WTC11 (cell line): ENCODE data around the gene GPR158. TPM values are rescaled to one million over a fixed set of nuclear protein-coding genes. Genes with fewer than 3 reads are reported as not detected.
A peak's percentile ranks its signal among the peaks of the same experiment; 100 is the strongest.

ENCODE experiments used
- ATAC-seq: fragments of 200-7000 bp; cut with Tn5 transposase; 2 replicates; pipeline ENCODE4 v1.10.0; 2021; ENCODE audit warnings: mild to moderate bottlenecking, moderate library complexity
- CTCF ChIA-PET: fragments of 300-600 bp; sonication (Branson Sonifier 250); formaldehyde crosslinking; loops from one replicate; lab custom pipeline; 2021; ENCODE audit warnings: antibody characterized with exemption; lab: Charles Lee
- POLR2A ChIA-PET: fragments of 350-600 bp; sonication (Branson Sonifier 250); formaldehyde crosslinking; loops from one replicate; lab custom pipeline; 2021; ENCODE audit warnings: antibody characterized with exemption; lab: Charles Lee
- DNase-seq: peaks from one replicate; pipeline ENCODE4 v3.0.0; 2021; ENCODE audit warnings: low spot score
- H3K27ac Mint-ChIP-seq: 2 replicates; pipeline ENCODE4 v1.8.0; 2021; ENCODE audit warnings: mixed read lengths
- H3K27me3 Mint-ChIP-seq: 2 replicates; pipeline ENCODE4 v1.8.0; 2021; ENCODE audit warnings: low read depth, mild to moderate bottlenecking, moderate library complexity, mixed read lengths
- H3K36me3 Mint-ChIP-seq: 2 replicates; pipeline ENCODE4 v1.8.0; 2021; ENCODE audit warnings: mixed read lengths
- H3K4me1 Mint-ChIP-seq: 2 replicates; pipeline ENCODE4 v1.8.0; 2022; ENCODE audit warnings: mixed read lengths
- H3K4me3 Mint-ChIP-seq: 2 replicates; pipeline ENCODE4 v1.8.0; 2021; ENCODE audit warnings: mild to moderate bottlenecking, moderate library complexity, mixed read lengths
- H3K9me3 Mint-ChIP-seq: 2 replicates; pipeline ENCODE4 v1.8.0; 2021; ENCODE audit warnings: mixed read lengths
- CDX4 ChIP-seq: fragments of 250-450 bp; sonication (Bioruptor Pico); IDR thresholded peaks from 2 replicates; pipeline ENCODE4 v1.9.0; 2021; ENCODE audit warnings: moderate library complexity, mild to moderate bottlenecking, inconsistent platforms, borderline replicate concordance
- CREB1 ChIP-seq: sonication (generic); formaldehyde crosslinking; IDR thresholded peaks from 2 replicates; pipeline ENCODE4 v1.8.0; 2023; ENCODE audit warnings: mild to moderate bottlenecking, missing genetic modification reagents
- CREM ChIP-seq: sonication (generic); formaldehyde crosslinking; IDR thresholded peaks from 2 replicates; pipeline ENCODE4 v1.8.1; 2022; ENCODE audit warnings: mild to moderate bottlenecking, missing genetic modification reagents, moderate library complexity
- FOXP1 ChIP-seq: sonication (generic); formaldehyde crosslinking; IDR thresholded peaks from 2 replicates; pipeline ENCODE4 v1.8.0; 2022; ENCODE audit warnings: missing genetic modification reagents, mild to moderate bottlenecking, moderate library complexity, borderline replicate concordance
- GABPB1 ChIP-seq: sonication (generic); formaldehyde crosslinking; IDR thresholded peaks from 2 replicates; pipeline ENCODE4 v1.8.1; 2023; ENCODE audit warnings: mild to moderate bottlenecking, missing genetic modification reagents
- GTF2I ChIP-seq: fragments of 250-450 bp; sonication (Bioruptor Pico); conservative IDR thresholded peaks from 2 replicates; pipeline ENCODE4 v1.4.0; 2021; ENCODE audit warnings: mild to moderate bottlenecking
- KAT7 ChIP-seq: sonication (generic); formaldehyde crosslinking; IDR thresholded peaks from 2 replicates; pipeline ENCODE4 v1.8.1; 2023; ENCODE audit warnings: missing genetic modification reagents, mild to moderate bottlenecking, borderline replicate concordance
- MXD4 ChIP-seq: fragments of 250-450 bp; sonication (Bioruptor Pico); IDR thresholded peaks from 2 replicates; pipeline ENCODE4 v1.8.0; 2021; ENCODE audit warnings: mild to moderate bottlenecking, moderate library complexity, borderline replicate concordance
- NR3C1 ChIP-seq: sonication (generic); formaldehyde crosslinking; conservative IDR thresholded peaks from 2 replicates; pipeline ENCODE4 v1.8.1; 2023; ENCODE audit warnings: low read depth, mild to moderate bottlenecking, missing genetic modification reagents
- PRDM15 ChIP-seq: sonication (generic); formaldehyde crosslinking; IDR thresholded peaks from 2 replicates; pipeline ENCODE4 v1.8.0; 2022; ENCODE audit warnings: missing genetic modification reagents
- RELA ChIP-seq: sonication (generic); formaldehyde crosslinking; IDR thresholded peaks from 2 replicates; pipeline ENCODE4 v1.8.1; 2022; ENCODE audit warnings: missing genetic modification reagents, mild to moderate bottlenecking, borderline replicate concordance
- SOX15 ChIP-seq: fragments of 250-450 bp; sonication (Bioruptor Pico); IDR thresholded peaks from 2 replicates; pipeline ENCODE4 v1.9.0; 2021; ENCODE audit warnings: mild to moderate bottlenecking
- ZMAT4 ChIP-seq: fragments of 250-450 bp; sonication (Bioruptor Pico); IDR thresholded peaks from 2 replicates; pipeline ENCODE4 v1.9.0; 2021; ENCODE audit warnings: mild to moderate bottlenecking
- ZNF263 ChIP-seq: sonication (generic); formaldehyde crosslinking; IDR thresholded peaks from 2 replicates; pipeline ENCODE4 v1.8.1; 2022; ENCODE audit warnings: low read depth, mild to moderate bottlenecking, moderate library complexity, missing genetic modification reagents
- ZNF317 ChIP-seq: sonication (generic); formaldehyde crosslinking; IDR thresholded peaks from 2 replicates; pipeline ENCODE4 v1.8.1; 2023; ENCODE audit warnings: low read depth, mild to moderate bottlenecking, moderate library complexity, missing genetic modification reagents, borderline replicate concordance
- ZSCAN18 ChIP-seq: fragments of 250-450 bp; sonication (Bioruptor Pico); IDR thresholded peaks from 2 replicates; pipeline ENCODE4 v2.1.2; 2022; ENCODE audit warnings: mild to moderate bottlenecking, moderate library complexity
- total RNA-seq: library from RNA; stranded (reverse); gene quantifications from 3 replicates; pipeline ENCODE4 v1.2.3, GENCODE V29; 2021
- TF ChIP-seq, protein P1 (sequence below): sonication (generic); formaldehyde crosslinking; IDR thresholded peaks from 2 replicates; pipeline ENCODE4 v1.8.1; 2023; ENCODE audit warnings: mild to moderate bottlenecking, missing genetic modification reagents
- TF ChIP-seq, protein P2 (sequence below): fragments of 250-450 bp; sonication (Bioruptor Pico); IDR thresholded peaks from 2 replicates; pipeline ENCODE4 v1.9.0; 2021; ENCODE audit warnings: mild to moderate bottlenecking, borderline replicate concordance
- TF ChIP-seq, protein P3 (sequence below): sonication (generic); formaldehyde crosslinking; IDR thresholded peaks from 2 replicates; pipeline ENCODE4 v1.8.1; 2022; ENCODE audit warnings: missing genetic modification reagents, borderline replicate concordance
- TF ChIP-seq, protein P4 (sequence below): sonication (generic); formaldehyde crosslinking; IDR thresholded peaks from 2 replicates; pipeline ENCODE4 v1.8.1; 2023; ENCODE audit warnings: mild to moderate bottlenecking, moderate library complexity, missing genetic modification reagents

The GPR158 gene
- total RNA-seq, 1 experiment from 2014 or later, result 0.63 TPM

DNA sequence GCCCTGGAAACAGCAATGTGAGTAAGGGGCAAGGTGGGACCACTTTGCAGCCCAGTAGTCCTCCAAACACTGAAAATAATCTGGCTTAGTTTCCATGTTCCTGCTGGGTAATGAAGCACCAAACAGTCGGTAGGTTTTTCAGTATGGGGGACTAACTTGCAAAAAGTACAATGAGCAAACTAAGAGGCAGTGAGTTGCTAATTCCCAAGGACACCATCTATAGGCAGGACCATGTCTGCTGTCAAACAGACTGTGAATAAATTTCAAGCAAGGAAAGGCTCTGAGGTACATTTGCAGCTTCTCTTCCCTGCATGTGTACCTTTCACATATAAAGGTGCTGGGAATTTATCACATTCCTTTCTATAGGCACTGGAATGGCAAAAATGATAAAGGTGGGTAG lies 327.7 kb downstream of the GPR158 start:
- Mint-ChIP-seq H3K36me3 (no peaks in the 10 kb centered on the region), H3K27me3 (no peaks in the 10 kb centered on the region), H3K4me1 (peaks cover 45% of the 10 kb centered on the region), H3K4me3 (no peak overlapping the region), H3K9me3 (no peaks in the 10 kb centered on the region), H3K27ac (no peak overlapping the region)
- ChIA-PET POLR2A (no interaction called here), CTCF (no interaction called here)
- ATAC-seq (peak; percentile 65), DNase-seq (no peak)
- TF ChIP-seq FOXP1 (CRISPR knock-in tag), result no peak
- no peak for TF ChIP-seq CREB1
- TF ChIP-seq CREM (CRISPR knock-in tag), result no peak

GRCh38 chr10:25504306-25504705 lies 329.5 kb downstream of the GPR158 start:
- H3K4me1 Mint-ChIP-seq, result peaks cover 56% of the 10 kb centered on the region
- POLR2A ChIA-PET, result no interaction called here
- no peak for ATAC-seq
- H3K36me3 Mint-ChIP-seq, result no peaks in the 10 kb centered on the region
- H3K27me3 Mint-ChIP-seq, result no peaks in the 10 kb centered on the region
- CTCF ChIA-PET, result no interaction called here
- H3K4me3 Mint-ChIP-seq, result no peak overlapping the region
- no peaks in the 10 kb centered on the region for H3K9me3 Mint-ChIP-seq
- H3K27ac Mint-ChIP-seq, result no peak overlapping the region
- DNase-seq, result no peak
- no peak for TF ChIP-seq ZSCAN18
- TF ChIP-seq PRDM15, result no peak
- no peak for TF ChIP-seq SOX15
- no peak for TF ChIP-seq RELA (CRISPR knock-in tag)
- no peak for TF ChIP-seq CDX4 (CRISPR knock-in tag)
- no peak for TF ChIP-seq ZMAT4 (CRISPR knock-in tag)
- TF ChIP-seq GTF2I (CRISPR knock-in tag), result no peak
- TF ChIP-seq, protein P1, sequence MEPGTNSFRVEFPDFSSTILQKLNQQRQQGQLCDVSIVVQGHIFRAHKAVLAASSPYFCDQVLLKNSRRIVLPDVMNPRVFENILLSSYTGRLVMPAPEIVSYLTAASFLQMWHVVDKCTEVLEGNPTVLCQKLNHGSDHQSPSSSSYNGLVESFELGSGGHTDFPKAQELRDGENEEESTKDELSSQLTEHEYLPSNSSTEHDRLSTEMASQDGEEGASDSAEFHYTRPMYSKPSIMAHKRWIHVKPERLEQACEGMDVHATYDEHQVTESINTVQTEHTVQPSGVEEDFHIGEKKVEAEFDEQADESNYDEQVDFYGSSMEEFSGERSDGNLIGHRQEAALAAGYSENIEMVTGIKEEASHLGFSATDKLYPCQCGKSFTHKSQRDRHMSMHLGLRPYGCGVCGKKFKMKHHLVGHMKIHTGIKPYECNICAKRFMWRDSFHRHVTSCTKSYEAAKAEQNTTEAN (CRISPR knock-in tag), result no peak
- TF ChIP-seq GABPB1 (CRISPR knock-in tag), result no peak
- TF ChIP-seq, protein P2, sequence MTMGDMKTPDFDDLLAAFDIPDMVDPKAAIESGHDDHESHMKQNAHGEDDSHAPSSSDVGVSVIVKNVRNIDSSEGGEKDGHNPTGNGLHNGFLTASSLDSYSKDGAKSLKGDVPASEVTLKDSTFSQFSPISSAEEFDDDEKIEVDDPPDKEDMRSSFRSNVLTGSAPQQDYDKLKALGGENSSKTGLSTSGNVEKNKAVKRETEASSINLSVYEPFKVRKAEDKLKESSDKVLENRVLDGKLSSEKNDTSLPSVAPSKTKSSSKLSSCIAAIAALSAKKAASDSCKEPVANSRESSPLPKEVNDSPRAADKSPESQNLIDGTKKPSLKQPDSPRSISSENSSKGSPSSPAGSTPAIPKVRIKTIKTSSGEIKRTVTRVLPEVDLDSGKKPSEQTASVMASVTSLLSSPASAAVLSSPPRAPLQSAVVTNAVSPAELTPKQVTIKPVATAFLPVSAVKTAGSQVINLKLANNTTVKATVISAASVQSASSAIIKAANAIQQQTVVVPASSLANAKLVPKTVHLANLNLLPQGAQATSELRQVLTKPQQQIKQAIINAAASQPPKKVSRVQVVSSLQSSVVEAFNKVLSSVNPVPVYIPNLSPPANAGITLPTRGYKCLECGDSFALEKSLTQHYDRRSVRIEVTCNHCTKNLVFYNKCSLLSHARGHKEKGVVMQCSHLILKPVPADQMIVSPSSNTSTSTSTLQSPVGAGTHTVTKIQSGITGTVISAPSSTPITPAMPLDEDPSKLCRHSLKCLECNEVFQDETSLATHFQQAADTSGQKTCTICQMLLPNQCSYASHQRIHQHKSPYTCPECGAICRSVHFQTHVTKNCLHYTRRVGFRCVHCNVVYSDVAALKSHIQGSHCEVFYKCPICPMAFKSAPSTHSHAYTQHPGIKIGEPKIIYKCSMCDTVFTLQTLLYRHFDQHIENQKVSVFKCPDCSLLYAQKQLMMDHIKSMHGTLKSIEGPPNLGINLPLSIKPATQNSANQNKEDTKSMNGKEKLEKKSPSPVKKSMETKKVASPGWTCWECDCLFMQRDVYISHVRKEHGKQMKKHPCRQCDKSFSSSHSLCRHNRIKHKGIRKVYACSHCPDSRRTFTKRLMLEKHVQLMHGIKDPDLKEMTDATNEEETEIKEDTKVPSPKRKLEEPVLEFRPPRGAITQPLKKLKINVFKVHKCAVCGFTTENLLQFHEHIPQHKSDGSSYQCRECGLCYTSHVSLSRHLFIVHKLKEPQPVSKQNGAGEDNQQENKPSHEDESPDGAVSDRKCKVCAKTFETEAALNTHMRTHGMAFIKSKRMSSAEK (CRISPR knock-in tag), result no peak
- TF ChIP-seq, protein P3, sequence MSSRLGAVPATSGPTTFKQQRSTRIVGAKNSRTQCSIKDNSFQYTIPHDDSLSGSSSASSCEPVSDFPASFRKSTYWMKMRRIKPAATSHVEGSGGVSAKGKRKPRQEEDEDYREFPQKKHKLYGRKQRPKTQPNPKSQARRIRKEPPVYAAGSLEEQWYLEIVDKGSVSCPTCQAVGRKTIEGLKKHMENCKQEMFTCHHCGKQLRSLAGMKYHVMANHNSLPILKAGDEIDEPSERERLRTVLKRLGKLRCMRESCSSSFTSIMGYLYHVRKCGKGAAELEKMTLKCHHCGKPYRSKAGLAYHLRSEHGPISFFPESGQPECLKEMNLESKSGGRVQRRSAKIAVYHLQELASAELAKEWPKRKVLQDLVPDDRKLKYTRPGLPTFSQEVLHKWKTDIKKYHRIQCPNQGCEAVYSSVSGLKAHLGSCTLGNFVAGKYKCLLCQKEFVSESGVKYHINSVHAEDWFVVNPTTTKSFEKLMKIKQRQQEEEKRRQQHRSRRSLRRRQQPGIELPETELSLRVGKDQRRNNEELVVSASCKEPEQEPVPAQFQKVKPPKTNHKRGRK (CRISPR knock-in tag), result no peak
- TF ChIP-seq, protein P4, sequence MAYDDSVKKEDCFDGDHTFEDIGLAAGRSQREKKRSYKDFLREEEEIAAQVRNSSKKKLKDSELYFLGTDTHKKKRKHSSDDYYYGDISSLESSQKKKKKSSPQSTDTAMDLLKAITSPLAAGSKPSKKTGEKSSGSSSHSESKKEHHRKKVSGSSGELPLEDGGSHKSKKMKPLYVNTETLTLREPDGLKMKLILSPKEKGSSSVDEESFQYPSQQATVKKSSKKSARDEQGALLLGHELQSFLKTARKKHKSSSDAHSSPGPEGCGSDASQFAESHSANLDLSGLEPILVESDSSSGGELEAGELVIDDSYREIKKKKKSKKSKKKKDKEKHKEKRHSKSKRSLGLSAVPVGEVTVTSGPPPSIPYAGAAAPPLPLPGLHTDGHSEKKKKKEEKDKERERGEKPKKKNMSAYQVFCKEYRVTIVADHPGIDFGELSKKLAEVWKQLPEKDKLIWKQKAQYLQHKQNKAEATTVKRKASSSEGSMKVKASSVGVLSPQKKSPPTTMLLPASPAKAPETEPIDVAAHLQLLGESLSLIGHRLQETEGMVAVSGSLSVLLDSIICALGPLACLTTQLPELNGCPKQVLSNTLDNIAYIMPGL, result no peak
- no peak for TF ChIP-seq KAT7
- TF ChIP-seq ZNF263, result no peak
- TF ChIP-seq MXD4 (CRISPR knock-in tag), result no peak
- no peak for TF ChIP-seq ZNF317 (CRISPR knock-in tag)
- TF ChIP-seq NR3C1 (CRISPR knock-in tag), result no peak
- TF ChIP-seq FOXP1 (CRISPR knock-in tag), result no peak
